ENCODE data around the gene TAF12.
"Not testable (repeated sequence)": the region's sequence is repeated elsewhere in the genome, so short reads cannot be mapped to it uniquely, and the experiment has no call there.

Gene TAF12, protein sequence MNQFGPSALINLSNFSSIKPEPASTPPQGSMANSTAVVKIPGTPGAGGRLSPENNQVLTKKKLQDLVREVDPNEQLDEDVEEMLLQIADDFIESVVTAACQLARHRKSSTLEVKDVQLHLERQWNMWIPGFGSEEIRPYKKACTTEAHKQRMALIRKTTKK

GRCh38 chr1:28642847-28643635, at the start of gene TAF12:
Gene TAF12 (minus strand): TSS chr1:28643067. CDS start chr1:28622081, 20,986 bp downstream.
- DNase-seq: peak; percentile 97

DNA sequence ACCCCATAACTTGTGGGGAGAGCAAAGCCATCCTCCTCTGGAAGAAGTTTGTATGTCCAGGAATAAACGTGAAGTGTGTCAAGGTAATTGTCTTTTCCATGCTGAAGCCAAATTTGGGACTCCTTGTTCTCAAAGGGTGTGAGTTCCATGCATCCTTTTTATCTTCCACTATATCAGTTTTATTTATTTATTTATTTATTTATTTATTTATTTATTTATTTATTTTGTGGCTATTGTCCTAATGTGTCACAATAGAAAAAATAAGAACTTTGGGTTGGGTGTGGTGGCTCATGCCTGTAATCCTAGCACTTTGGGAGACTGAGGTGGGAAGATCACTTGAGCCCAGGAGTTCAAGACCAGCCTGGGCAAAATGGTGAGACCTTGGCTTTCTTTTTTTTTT, 48.8 kb upstream of the TAF12 start:
- DNase-seq: not testable (repeated sequence)

GRCh38 chr1:28684937-28685336, 42.1 kb upstream of the TAF12 start:
- no peak for DNase-seq

GRCh38 chr1:28682840-28683239, 40.0 kb upstream of the TAF12 start:
- DNase-seq: no peak

GRCh38 chr1:28680151-28680550, 37.3 kb upstream of the TAF12 start:
- DNase-seq: no peak

- DNase-seq: no peak
Observed at GRCh38 chr1:28675924-28676257, 33.0 kb upstream of the TAF12 start.

DNA sequence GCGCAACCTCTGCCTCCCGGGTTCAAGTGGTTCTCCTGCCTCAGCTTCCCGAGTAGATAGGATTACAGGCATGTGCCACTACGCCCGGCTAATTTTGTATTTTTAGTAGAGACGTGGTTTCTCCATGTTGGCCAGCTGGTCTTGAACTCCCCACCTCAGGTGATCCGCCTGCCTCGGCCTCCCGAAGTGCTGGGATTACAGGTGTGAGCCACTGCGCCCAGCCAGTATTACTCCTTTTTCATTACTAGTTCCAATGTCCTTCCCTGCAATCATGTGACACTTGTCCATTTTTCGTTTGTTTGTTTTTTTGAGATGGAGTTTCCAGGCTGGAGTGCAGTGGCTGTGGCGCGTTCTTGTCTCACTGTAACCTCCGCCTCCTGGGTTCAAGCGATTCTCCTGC, 30.1 kb upstream of the TAF12 start:
- not testable (repeated sequence) for DNase-seq

- no peak for DNase-seq
Observed at GRCh38 chr1:28671254-28671780, 28.4 kb upstream of the TAF12 start.

GRCh38 chr1:28668956-28669723, 26.3 kb upstream of the TAF12 start:
- peak; percentile 23 to 46 for DNase-seq

- peak; percentile 87 to 88 for DNase-seq
Observed at GRCh38 chr1:28668191-28668955, 25.5 kb upstream of the TAF12 start, which contains the start of gene GMEB1. Gene GMEB1 (plus strand): TSS chr1:28668784. CDS start chr1:28683613, 14,829 bp downstream.

GRCh38 chr1:28666806-28667205, 23.9 kb upstream of the TAF12 start:
- DNase-seq: no peak

GRCh38 chr1:28663871-28664470, 21.1 kb upstream of the TAF12 start:
- no peak for DNase-seq

DNA sequence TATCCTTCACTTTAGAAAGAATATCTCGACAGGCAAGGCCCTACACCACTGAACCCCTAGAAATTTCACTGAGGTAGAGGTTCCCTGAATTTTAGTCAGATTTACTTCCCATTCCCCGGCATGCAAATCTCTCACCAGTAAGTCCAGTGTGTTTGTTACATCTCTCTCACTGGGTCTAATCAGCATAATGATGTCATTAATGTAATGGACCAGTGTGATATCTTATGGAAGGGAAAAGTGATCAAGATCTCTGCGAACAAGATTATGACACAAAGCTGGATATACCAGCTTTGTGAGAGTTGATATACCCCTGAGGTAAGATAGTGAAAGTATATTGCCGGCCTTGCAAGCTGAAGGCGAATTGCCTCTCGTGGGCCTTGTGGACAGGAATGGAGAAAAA, 13.5 kb upstream of the TAF12 start:
- no peak for DNase-seq

DNA sequence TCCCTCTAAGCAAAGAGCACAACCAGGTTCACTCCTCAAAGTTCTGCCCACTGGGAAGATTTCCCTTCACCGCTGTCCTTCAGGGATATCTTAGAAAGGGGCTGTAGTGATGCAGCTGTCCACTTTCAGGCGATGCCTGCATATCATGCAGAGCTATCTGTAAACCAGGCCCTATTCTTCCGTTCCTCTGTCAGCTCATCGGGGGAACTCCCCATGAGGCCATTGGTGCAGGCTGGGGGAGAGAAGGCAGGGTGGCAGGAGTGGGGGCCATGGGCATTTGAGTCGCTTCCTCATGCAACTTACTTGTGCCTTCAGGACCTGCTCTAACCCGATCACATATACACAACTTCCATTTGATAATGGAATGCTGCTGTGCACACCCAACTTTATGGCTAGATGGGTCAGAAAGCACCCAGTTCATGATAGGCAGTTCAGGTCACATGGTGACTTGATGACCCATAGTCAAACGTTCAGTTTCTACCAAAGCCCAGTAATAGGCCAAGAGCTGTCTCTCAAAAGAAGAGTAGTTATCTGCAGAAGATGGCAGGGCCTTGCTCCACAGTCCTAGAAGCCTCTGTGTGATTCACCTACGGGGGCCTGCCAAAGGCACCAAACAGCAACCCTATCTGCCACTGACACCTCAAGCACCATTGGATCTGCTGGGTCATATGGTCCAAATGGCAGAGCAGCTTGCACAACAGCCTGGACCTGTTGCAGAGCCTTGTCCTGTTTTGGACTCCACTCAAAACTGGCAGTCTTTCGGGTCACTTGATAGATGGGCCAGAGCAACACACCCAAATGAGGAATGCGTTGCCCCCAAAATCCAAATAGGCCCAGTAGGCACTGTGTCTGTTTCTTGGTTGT, 12.8 kb upstream of the TAF12 start:
- not testable (repeated sequence) for DNase-seq

GRCh38 chr1:28653870-28654269, 11.0 kb upstream of the TAF12 start:
- peak in 1 of 2 donors; percentile 20 for DNase-seq

- not testable (repeated sequence) for DNase-seq
Observed at GRCh38 chr1:28653063-28653462, 10.2 kb upstream of the TAF12 start.

DNA sequence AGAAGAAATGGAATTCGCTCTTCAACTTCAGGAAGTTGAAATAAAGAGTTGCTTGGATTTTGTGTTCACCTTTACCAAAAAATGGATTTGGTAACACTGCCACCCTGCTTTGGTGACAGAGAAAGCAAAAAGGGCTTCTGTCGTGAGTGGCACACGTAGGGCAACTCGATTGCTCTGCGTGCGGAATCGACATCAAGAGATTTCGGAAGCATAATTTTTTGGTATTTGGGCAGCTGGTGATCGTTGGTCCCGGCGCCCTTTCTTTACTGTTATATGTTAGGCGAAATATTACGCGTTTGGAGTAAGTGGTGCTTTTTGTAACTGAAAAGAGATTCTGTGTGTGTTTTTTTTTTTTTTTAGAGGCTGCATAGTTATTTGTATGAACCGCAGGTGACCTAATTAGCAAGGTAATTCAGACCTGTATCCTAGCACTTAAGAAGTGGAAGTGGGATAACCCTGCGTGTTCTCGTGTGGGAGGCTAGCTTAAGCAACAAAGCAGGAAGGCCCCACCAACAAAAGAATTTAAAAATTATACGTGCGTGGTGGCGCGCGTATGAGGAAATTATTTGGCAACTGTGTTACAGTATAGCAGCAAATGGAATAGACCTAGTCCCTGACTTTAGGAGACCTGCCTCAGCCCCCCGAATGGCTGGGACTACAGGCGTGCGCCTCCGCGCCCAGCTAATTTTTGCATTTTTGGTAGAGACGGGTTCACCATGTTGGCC, 5.8 kb upstream of the TAF12 start, which contains the start of gene RNU11:
RNU11 (plus strand) TSS at position 127 of the 725 bp plus-strand sequence.
- peak; percentile 94 for DNase-seq

- DNase-seq: peak; percentile 93 to 96
Observed at GRCh38 chr1:28648008-28648473, 5.2 kb upstream of the TAF12 start.

DNA sequence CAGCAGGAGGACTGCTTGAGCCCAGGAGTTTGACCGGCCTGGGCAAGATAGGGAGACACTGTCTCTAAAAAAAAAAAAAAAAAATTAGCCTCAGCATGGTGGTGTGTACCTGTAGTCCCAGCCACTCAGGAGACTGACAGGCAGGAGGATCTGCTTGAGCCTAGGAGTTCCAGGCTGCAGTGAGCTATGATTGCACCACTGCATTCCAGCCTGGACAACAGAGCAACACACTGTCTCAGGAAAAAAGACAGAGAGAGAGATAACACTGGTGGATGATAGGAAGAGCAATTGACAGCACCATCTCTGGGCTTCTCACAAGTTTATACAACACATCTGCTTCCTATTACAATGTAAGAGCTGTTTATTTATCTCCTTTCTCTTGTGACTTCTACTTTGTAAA, 3.2 kb upstream of the TAF12 start:
- DNase-seq: no peak

DNA sequence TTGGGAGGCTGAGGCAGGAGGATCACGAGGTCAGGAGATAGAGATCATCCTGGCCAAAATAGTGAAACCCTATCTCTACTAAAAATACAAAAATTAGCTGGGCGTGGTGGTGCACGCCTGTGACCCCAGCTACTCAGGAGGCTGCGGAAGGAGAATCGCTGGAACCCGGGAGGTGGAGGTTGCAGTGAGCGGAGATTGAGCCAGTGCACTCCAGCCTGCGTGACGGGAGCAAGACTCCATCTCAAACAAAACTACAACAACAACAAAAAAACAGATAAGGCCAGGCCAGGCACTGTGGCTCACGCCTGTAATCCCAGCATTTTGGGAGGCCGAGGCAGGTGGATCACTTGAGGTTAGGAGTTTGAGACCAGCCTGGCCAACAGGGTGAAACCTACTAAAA, 2.5 kb upstream of the TAF12 start:
- DNase-seq: not testable (repeated sequence)

Data from CD4-positive, alpha-beta T cell treated with Interleukin-1 beta for 1 hour (primary cell).